Thoracic aorta (tissue), 2 donors: ENCODE results near the gene NPHP4. TPM values are rescaled to one million over a fixed set of nuclear protein-coding genes. Genes with fewer than 3 reads are reported as not detected.

Experiments used
- ATAC-seq: fragments of 150-250 bp; one replicate; pipeline ENCODE4 v1.8.0; 2017; ENCODE audit warnings: low read depth; ENCODE audit not compliant: insufficient number of reproducible peaks, low FRiP score
- DNase-seq: peaks from one replicate; pipeline ENCODE4 v3.0.0-alpha.2; 2020; ENCODE audit warnings: low spot score
- H3K27ac ChIP-seq, 2 donors: fragments of 200-600 bp; sonication (generic); 1 replicate in 1 of 2; 2 replicates in 1 of 2; pipeline ENCODE4 v1.5.1; 2016; ENCODE audit warnings: mild to moderate bottlenecking in 2 of 2, moderate library complexity in 2 of 2
- H3K27me3 ChIP-seq: fragments of 200-600 bp; sonication (generic); replicated peaks from 2 replicates; pipeline ENCODE4 v1.6.0; 2016; ENCODE audit warnings: mild to moderate bottlenecking; ENCODE audit not compliant: insufficient read depth
- H3K36me3 ChIP-seq: fragments of 200-600 bp; sonication (generic); one replicate; pipeline ENCODE4 v1.5.1; 2016
- H3K4me1 ChIP-seq, 2 donors: fragments of 200-600 bp; sonication (generic); 1 replicate in 1 of 2; 2 replicates in 1 of 2; pipeline versions ENCODE4 v1.5.1 to v1.6.0; 2016; ENCODE audit warnings: low read depth in 2 of 2, mild to moderate bottlenecking in 1 of 2; ENCODE audit not compliant: control insufficient read depth in 1 of 2
- H3K4me3 ChIP-seq: fragments of 200-600 bp; sonication (generic); 2 replicates; pipeline ENCODE4 v1.5.1; 2016; ENCODE audit warnings: mild to moderate bottlenecking
- H3K9me3 ChIP-seq: fragments of 200-600 bp; sonication (generic); 2 replicates; pipeline ENCODE4 v1.5.1; 2016
- total RNA-seq, 2 donors: library from RNA; depleted of rRNA; stranded (reverse); fragments of >200 nt; gene quantifications; one replicate each; pipeline versions ENCODE4 v1.1.0 to v1.2.3, GENCODE V29; 2016
- TF ChIP-seq, protein P1 (sequence below): fragments of 200-600 bp; sonication (generic); IDR thresholded peaks from one replicate; pipeline ENCODE4 v1.5.1; 2019; ENCODE audit warnings: antibody characterized with exemption

NPHP4 gene
- total RNA-seq, 2 donors from 2014 or later: 11.4 to 15.1 TPM

DNA sequence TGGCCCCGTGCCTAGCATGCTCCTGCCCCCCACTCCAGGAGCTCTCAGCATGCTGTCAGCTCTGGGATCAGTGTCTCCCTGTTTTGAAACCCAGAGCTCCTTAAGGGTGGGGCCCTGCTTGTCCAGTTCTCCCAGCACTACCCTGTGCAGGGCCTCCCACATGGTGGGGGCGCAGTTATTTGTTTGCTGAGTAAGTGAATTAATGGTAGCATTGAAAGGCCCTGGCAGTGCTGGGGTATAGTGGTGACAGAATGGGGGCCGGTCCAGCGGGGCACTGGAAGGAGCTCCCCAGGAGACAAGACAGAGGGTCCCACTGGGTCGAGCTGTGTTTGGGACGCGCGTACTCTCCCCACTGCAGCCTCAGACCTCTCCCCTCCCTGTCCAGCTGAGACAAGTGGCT is 99.9 kb downstream of the NPHP4 start:
- ATAC-seq (no peak), DNase-seq (no peak)
- H3K27me3 ChIP-seq: no peaks in the 10 kb centered on the region
- H3K4me3 ChIP-seq: no peak overlapping the region
- H3K4me1 ChIP-seq: no peaks in the 10 kb centered on the region
- TF ChIP-seq, protein P1, sequence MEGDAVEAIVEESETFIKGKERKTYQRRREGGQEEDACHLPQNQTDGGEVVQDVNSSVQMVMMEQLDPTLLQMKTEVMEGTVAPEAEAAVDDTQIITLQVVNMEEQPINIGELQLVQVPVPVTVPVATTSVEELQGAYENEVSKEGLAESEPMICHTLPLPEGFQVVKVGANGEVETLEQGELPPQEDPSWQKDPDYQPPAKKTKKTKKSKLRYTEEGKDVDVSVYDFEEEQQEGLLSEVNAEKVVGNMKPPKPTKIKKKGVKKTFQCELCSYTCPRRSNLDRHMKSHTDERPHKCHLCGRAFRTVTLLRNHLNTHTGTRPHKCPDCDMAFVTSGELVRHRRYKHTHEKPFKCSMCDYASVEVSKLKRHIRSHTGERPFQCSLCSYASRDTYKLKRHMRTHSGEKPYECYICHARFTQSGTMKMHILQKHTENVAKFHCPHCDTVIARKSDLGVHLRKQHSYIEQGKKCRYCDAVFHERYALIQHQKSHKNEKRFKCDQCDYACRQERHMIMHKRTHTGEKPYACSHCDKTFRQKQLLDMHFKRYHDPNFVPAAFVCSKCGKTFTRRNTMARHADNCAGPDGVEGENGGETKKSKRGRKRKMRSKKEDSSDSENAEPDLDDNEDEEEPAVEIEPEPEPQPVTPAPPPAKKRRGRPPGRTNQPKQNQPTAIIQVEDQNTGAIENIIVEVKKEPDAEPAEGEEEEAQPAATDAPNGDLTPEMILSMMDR: no peak
- H3K36me3 ChIP-seq: peaks cover 3% of the 10 kb centered on the region
- no peaks in the 10 kb centered on the region for H3K9me3 ChIP-seq
- no peak overlapping the region for H3K27ac ChIP-seq

DNA sequence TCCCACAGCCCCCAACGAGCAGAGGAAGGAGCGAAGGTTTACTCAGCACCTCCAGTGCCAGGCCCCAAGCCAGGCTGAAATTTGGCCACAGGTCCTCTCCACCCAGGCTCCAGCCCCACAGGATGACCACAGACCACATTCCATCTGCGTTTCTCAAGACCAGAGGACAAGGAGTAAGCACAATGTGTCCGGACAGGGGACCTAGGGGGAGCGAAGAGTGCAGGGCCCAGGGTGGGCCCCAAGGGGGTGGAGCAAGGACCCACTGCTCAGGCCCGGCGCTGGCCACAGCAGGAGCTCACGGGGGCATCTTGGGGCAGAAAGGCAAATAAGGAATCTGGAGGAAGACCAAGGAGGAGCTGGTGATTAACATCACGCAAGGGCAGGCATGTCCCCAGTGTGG is 100.5 kb downstream of the NPHP4 start:
- no peak for DNase-seq
- ATAC-seq: no peak
- Histone ChIP-seq H3K4me1 (no peaks in the 10 kb centered on the region), H3K4me3 (no peak overlapping the region), H3K27me3 (no peaks in the 10 kb centered on the region), H3K27ac (no peak overlapping the region), H3K9me3 (no peaks in the 10 kb centered on the region), H3K36me3 (peaks cover 6% of the 10 kb centered on the region)
- TF ChIP-seq, protein P1: no peak

DNA sequence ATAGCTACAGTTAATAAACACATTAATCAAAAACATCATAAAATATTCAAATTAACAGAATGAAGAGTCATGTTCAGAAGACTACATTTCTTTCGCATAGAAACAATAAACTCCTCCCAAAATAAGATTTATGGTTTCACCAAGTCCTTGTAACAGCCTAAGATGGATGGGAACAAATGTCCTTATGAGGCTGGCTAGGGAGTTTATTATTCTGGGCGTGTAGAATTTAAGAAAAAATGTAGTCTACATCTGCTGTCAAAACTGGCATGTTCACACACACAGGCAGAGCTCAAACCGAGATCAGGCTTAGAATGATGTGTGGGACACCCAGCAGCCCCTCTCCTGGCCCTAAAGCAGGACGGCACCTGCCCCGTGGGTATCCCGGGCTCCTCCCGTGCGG is 101.1 kb downstream of the NPHP4 start:
- no peak for DNase-seq
- no peaks in the 10 kb centered on the region for H3K27me3 ChIP-seq
- ATAC-seq: no peak
- H3K4me3 ChIP-seq: no peak overlapping the region
- no peaks in the 10 kb centered on the region for H3K9me3 ChIP-seq
- H3K36me3 ChIP-seq: peaks cover 6% of the 10 kb centered on the region
- TF ChIP-seq, protein P1: no peak
- no peak overlapping the region for H3K27ac ChIP-seq
- no peaks in the 10 kb centered on the region for H3K4me1 ChIP-seq

DNA sequence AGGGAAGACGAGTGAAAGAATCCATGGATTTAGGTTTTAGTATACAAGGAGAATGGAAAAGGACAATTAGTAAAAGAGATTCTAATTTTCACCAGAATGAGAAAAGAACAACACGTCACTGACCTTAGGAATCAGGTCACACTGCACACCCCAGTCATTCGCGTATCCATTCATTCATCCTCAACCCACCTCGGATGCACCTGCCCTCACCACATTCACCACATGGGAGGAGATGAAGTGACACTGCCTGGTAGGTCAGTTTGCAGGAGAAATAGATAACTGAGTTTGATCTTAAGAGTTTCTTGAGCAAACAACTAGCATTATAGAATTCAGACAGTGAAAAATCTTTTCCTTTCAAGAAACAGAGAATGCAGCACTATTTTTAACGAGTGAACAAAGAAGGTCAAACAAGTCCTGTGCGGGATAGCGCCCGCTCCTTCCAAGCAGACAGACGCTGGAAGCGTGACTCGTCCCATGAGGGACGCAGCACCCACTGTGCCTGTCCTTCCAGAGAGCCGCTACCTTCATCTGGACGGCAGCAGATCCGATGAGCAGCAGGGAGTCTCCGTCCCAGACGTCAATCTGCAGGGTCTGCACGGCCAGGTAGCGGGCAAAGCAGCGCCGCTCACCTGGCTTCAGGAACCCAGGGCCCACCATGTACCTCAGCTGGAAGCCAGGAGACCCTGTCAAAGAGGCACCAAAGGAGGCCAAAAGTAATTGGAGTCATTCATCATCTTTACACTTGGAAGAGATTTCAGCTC is 101.7 kb downstream of the NPHP4 start:
- no peak for DNase-seq
- TF ChIP-seq, protein P1: no peak
- Histone ChIP-seq H3K27ac (no peak overlapping the region), H3K36me3 (peaks cover 6% of the 10 kb centered on the region), H3K4me1 (no peaks in the 10 kb centered on the region), H3K27me3 (no peaks in the 10 kb centered on the region), H3K9me3 (no peaks in the 10 kb centered on the region), H3K4me3 (no peak overlapping the region)
- no peak for ATAC-seq

DNA sequence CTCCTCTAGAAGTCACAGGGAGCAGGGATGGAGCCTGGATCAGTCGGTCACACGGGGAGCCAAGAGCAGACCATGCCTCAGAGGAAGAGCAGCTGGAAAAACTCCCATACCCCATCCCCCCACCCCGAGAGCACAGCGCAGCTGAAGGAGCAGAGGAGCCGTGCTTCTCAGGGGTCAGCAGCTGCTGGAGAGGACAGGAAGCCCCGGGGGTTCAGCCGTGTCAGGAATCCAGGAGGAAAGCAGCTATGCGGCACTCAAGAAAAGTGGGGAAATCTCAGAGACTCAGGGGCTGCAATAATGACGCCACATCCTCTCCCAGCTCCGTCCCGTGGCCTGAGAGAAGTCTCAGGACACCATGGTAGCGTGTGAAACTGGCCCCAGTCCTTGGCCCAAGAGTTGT is 102.3 kb downstream of the NPHP4 start:
- DNase-seq (no peak), ATAC-seq (no peak)
- H3K9me3 ChIP-seq: no peaks in the 10 kb centered on the region
- H3K27me3 ChIP-seq: no peaks in the 10 kb centered on the region
- peaks cover 6% of the 10 kb centered on the region for H3K36me3 ChIP-seq
- no peaks in the 10 kb centered on the region for H3K4me1 ChIP-seq
- H3K27ac ChIP-seq: no peak overlapping the region
- TF ChIP-seq, protein P1: no peak
- H3K4me3 ChIP-seq: no peak overlapping the region
